ENCODE measurements around the gene RNF44. TPM values are rescaled to one million over a fixed set of nuclear protein-coding genes. Genes with fewer than 3 reads are reported as not detected.

RNF44 gene
- total and polyA plus RNA-seq, 2 donors (not counting 3 experiments of a cell fraction or from before 2014, with no cell fraction given) = 19.8 to 50.2 TPM

- Histone ChIP-seq H4K20me1 (replicated peaks; ENCODE audit: control insufficient read depth, extremely low read depth, insufficient read depth, low read length) (no peaks in the 10 kb centered on the region), H3K27me3 (ENCODE audit: control insufficient read depth in 2 of 2, insufficient read depth in 2 of 2, low read length in 2 of 2) (no peaks in the 10 kb centered on the region), H3K4me3 (replicated peaks in 1 of 3; ENCODE audit: insufficient read depth in 1 of 3, low read depth in 1 of 3, low read length in 3 of 3) (no peak overlapping the region), H3K79me2 (ENCODE audit: control insufficient read depth, insufficient read depth, low read length) (peaks cover 24% of the 10 kb centered on the region), H3K9me3 (replicated peaks; ENCODE audit: control insufficient read depth, insufficient read depth, low read length) (no peaks in the 10 kb centered on the region), H3K36me3 (ENCODE audit: control insufficient read depth in 2 of 2, extremely low read depth in 1 of 2, insufficient read depth in 2 of 2, low read length in 2 of 2) (peaks cover 0 to 1% of the 10 kb centered on the region in 2 experiments), H3K9me1 (replicated peaks; ENCODE audit: control insufficient read depth, extremely low read depth, insufficient read depth, low read length) (no peaks in the 10 kb centered on the region), H3K4me1 (ENCODE audit: control insufficient read depth, extremely low read depth, insufficient read depth, low read length) (peaks cover 55% of the 10 kb centered on the region), H3K4me2 (ENCODE audit: insufficient read depth, low read length) (no peak overlapping the region), H3K27ac (ENCODE audit: insufficient read depth, low read depth, low read length) (no peak overlapping the region), H2AFZ (ENCODE audit: low read depth, low read length) (no peak overlapping the region), H3K9ac (replicated peaks; ENCODE audit: extremely low read depth, insufficient read depth, low read length) (no peak overlapping the region)
- BruUV-seq (replicated peaks) = no TSS peak
- ChIA-PET POLR2A (no interaction called here), CTCF (interaction anchor here (0.6 to 5.0 kb wide), 5 partner anchors 35 to 133 kb away, joined by 3 to 27 read pairs (median 6); partner anchors contain the start of genes CLTB and FAF2)
- intact Hi-C loops (cut with micrococcal nuclease) = loop anchor here (10.0 kb wide), 2 partner anchors 456 to 956 kb away; partner anchors contain the start of gene PDLIM7
- dilution Hi-C loops (cut with MboI; ENCODE audit: extremely low pct_ligation_motif_present, low sequenced_read_pairs) = no loop called here
- FAIRE-seq (no peak), DNase-seq (ENCODE audit: low read depth, low spot score) (peak; percentile 27)
- TF ChIP-seq GATA2 (IDR thresholded peaks at IDR 0.05; ENCODE audit: insufficient read depth, insufficient read length, low read depth, low read length) (no peak), EZH2 (IDR thresholded peaks at IDR 0.05; ENCODE audit: borderline replicate concordance, low read depth, low read length, severe bottlenecking) (no peak), JUN (IDR thresholded peaks at IDR 0.05; ENCODE audit: borderline replicate concordance, insufficient read depth, insufficient read length, low read depth) (no peak), POLR2A (IDR thresholded peaks at IDR 0.05; ENCODE audit: low read depth, low read length) (no peak), FOS (IDR thresholded peaks at IDR 0.05; ENCODE audit: borderline replicate concordance, insufficient read depth, low read length) (no peak), MYC (IDR thresholded peaks at IDR 0.05; ENCODE audit: low read depth, low read length) (no peak), POLR2AphosphoS5 (IDR thresholded peaks at IDR 0.05; ENCODE audit: insufficient read depth, low read depth, low read length) (no peak)
- TF ChIP-seq, protein P1, sequence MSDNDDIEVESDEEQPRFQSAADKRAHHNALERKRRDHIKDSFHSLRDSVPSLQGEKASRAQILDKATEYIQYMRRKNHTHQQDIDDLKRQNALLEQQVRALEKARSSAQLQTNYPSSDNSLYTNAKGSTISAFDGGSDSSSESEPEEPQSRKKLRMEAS (IDR thresholded peaks at IDR 0.05; ENCODE audit: insufficient read depth, insufficient read length) = no peak
- TF ChIP-seq, protein P2, sequence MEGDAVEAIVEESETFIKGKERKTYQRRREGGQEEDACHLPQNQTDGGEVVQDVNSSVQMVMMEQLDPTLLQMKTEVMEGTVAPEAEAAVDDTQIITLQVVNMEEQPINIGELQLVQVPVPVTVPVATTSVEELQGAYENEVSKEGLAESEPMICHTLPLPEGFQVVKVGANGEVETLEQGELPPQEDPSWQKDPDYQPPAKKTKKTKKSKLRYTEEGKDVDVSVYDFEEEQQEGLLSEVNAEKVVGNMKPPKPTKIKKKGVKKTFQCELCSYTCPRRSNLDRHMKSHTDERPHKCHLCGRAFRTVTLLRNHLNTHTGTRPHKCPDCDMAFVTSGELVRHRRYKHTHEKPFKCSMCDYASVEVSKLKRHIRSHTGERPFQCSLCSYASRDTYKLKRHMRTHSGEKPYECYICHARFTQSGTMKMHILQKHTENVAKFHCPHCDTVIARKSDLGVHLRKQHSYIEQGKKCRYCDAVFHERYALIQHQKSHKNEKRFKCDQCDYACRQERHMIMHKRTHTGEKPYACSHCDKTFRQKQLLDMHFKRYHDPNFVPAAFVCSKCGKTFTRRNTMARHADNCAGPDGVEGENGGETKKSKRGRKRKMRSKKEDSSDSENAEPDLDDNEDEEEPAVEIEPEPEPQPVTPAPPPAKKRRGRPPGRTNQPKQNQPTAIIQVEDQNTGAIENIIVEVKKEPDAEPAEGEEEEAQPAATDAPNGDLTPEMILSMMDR (IDR thresholded peaks at IDR 0.05; ENCODE audit: extremely low read depth in 1 of 2, insufficient read depth in 1 of 2, low read depth in 1 of 2, low read length in 2 of 2) = no peak
Measured at GRCh38 chr5:176538989-176539384, 1.8 kb upstream of the RNF44 start.
